Prostate gland (tissue), 2 donors: Measurements from ENCODE around the gene CCDC88A.

Experiments
- CTCF ChIP-seq, 4 experiments: fragments of 200-600 bp in 2 of 4; fragments of 450-650 bp in 2 of 4; sonication (generic) in 2 of 4; IDR thresholded peaks; 1 replicate in 3 of 4; 2 replicates in 1 of 4; pipeline ENCODE4 v1.5.1; 2016 to 2019; ENCODE audit warnings: antibody characterized with exemption in 4 of 4, mild to moderate bottlenecking in 2 of 4, moderate library complexity in 2 of 4
- POLR2A ChIP-seq: fragments of 450-650 bp; IDR thresholded peaks from one replicate; pipeline ENCODE4 v1.6.1; 2016; ENCODE audit warnings: antibody characterized with exemption, mild to moderate bottlenecking
- POLR2AphosphoS5 ChIP-seq: sonication (generic); formaldehyde crosslinking; IDR thresholded peaks from one replicate; pipeline ENCODE4 v1.6.1; 2017; ENCODE audit warnings: antibody characterized with exemption

GRCh38 chr2:55437515-55438390 is 18.1 kb upstream of the CCDC88A start:
- no peak for TF ChIP-seq POLR2A
- no peak for TF ChIP-seq CTCF (IDR thresholded peaks at IDR 0.05)
- TF ChIP-seq POLR2AphosphoS5, result no peak
